Ramos (cell line): ENCODE data around the gene DHX15.
"Not testable (repeated sequence)": the region's sequence is repeated elsewhere in the genome, so short reads cannot be mapped to it uniquely, and the experiment has no call there.

ENCODE experiments used
- in situ Hi-C: fragments of 300-500 bp; cut with MboI; formaldehyde crosslinking; loops from one replicate; pipeline ENCODE4 v1.14.3; 2022; ENCODE audit warnings: low sequenced_read_pairs; ENCODE audit not compliant: unreplicated experiment

Gene DHX15

DNA sequence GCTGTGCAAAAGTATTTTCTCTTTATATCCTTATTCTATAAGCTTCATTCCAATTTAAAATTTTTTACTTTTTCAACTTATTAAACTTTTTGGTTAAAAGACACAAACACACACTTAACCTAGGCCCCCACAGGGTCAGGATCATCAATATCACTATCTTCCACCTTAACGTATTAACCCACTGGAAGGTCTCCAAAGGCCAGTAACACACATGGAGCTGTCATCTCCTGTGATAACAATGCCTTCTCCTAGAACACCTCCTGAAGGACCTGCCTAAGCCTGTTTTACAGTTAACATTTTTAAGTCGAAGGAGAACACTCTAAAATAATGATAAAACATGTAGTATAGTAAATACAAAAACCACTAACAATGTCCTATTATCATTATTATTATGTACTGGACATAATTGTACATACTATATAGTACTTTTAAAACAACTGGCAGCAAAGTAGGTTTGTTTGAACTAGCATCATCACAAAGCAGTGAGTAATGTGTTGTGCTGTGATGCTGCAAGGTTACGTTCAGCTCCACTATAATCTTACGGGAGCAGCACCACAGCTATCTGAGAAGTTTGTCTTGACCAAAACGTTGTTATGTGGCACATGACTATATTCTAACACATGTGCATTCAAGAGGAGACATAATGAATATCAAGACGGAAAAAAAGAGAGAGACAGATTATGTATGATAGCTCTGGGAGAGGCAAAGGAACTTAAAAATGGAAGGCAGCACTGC, 33.7 kb downstream of the DHX15 start:
- in situ Hi-C loops = no loop called here

DNA sequence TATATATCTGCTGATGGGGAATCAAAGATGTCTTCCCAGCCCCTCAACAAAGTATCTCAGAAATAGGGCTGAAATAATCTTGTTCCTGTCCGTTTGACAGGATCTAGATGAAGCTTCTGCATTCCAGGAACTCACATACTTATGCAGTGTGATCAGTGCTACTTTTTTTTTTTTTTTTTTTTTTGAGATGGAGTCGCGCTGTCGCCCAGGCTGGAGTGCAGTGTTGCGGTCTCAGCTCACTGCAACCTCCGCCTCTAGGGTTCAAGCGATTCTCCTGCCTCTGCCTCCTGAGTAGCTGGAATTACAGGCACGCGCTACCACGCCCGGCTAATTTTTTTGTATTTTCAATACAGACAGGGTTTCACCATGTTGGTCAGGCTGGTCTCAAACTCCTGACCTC, 36.4 kb downstream of the DHX15 start:
- in situ Hi-C loops = no loop called here

DNA sequence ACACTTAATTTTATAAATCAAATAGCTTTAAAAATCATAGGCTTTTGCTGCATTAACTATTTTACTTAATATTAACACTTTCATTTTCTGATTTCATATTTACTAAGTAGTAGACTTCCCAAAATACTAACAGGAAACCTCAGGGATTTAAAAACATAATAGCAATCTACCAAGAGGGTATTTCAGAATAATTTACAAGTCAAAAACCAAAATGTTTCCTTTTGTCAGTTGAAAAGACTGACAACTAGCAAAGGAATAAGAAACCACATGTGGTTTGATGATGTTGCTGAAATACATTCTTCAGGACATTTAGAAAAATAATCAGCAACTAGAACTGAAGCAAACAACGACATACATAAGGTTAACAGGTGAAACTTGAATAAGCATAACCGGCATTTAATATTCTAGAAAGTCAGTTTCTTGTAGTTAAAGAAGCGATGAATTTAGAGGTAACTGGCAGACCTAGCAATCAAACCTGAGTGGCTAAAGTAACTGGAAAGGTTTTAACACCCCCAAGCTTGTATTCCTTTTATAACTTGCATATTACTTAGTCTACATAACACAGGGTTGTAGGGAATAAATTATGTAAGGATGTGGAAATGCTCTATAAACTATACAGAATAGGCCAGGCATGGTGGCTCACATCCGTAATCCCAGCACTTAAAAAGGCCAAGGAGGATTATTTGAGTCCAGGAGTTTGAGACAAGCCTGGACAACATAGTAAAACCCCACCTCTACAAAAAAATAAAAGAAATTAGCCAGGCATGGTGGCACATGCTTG, 40.0 kb downstream of the DHX15 start:
- in situ Hi-C loops = no loop called here

DNA sequence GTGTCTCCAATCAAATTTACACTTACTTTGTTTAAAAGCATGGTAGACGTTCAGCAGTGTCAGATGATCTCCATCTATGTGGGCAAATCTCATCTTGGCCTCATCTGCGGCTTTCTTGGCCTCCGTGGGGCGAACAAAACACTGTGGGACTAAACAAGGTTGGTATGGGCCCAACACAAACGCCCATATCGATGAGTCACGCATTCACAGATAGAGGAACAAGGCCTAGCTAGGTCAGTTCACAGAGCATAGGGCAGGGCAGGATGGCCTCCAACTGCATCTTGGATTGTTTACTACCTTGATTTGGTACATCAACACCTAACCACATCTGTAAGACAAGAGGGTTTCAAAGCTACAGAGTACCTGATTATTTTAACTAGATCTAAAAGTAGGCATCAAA, 47.3 kb downstream of the DHX15 start:
- in situ Hi-C loops = no loop called here

DNA sequence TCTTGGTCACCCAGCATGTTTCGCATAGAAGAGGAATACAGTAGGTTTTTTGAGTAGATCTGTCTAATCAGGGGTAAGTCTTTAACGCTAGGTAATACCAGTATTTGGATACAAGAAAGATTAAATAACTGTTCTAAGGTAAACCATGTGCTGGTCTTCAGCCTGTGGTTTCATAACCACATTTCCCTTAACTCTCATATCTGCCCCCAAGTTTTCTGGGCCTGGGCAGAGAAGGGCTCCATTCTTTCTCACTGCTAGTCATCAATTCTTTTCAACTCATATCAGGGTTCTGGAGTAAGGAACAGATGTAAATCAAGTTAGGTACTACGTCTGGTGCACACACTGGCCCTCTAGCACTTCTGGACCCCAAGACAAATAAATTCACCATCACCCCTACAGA, 49.0 kb downstream of the DHX15 start:
- in situ Hi-C loops = no loop called here

DNA sequence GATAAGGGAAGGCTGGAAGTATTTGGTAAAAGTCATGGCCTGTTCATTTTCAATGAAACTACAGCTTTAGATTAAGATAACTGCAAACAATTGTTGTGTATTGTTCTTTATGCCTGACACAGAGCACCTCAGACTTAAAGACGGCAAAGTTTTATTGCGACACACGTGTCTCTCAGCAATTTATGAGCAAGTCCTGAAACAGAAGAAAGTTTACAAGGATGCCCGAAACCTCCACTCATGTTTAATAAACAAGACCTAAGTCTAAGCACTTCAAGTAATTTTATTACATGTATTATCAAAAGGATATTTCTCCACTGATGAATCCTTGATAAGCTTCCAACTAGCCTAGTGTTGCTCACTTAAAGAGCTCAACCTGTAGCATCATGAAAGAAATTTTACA, 51.0 kb downstream of the DHX15 start:
- in situ Hi-C loops = no loop called here

DNA sequence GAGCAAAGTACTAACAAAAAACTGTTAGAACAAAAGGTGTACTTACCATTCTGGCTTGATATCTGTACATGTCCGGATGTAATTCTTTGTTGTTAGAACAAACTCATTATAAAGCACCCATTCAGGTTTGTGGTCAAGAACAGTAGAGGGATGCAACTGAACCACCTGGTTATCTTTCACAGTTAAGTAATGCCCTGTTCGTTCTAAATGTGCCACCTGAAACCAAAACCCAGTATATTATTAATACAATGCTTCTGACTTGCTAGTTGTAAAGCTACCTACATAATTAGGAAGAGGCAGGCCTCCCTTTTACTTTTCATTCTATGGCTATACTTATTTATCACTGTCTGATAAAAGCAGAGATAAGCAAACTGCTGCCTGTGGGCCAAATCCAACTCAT, 54.8 kb downstream of the DHX15 start:
- in situ Hi-C loops = no loop called here

DNA sequence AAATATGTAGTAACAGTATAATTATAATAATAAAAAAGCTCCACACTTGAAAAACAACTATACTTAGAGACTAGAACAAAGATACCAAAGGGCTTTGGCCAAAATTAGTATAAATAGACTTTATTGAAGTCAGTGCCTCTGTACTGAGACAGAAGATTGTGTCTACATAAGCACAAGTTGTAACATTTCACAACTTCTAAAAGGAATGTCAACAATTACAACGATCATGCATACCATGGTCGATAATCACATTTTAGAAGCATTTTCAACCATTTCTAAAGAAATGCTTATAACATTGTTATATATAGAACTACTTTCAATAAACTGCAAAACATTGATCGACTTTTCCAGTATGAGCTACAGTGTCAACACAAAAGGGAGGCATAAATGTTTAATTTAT, 57.0 kb downstream of the DHX15 start:
- in situ Hi-C loops = no loop called here

DNA sequence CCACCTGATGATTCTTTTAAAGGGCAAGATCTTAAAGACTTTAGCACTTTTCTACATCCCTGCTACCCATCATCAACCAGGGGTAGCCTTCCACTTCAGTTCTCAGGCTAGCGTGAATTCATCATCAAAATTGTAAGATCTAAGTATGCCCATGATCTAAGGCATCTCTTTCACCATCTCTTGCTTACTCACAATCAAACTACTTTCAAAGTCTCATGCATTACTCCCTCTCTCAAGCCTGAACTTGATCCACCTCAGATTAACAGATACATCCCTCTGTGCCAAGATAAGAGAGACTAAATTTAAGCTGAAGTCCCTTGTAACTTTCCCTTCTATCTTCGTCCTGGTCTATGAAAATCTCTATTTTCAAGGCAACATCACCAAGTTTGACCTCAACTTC, 62.8 kb downstream of the DHX15 start:
- in situ Hi-C loops = no loop called here

DNA sequence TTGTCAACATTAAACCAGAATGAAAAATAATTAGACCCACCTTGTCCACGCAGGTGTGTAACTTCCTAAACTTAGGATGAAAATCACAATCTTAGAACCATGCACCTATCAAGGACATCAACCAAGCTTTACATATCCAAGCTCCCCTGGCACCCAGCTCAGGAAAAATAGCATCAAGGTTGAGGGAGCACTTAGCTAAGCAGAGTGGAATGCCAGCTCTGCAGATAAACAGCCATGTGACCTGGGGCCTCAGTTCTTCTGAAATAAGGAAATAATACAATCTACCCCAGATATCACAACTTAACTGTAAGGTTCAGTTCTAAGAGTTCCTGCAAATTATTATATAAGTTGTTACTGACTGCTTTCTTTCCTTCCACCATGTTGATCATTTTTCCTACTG, 64.7 kb downstream of the DHX15 start:
- in situ Hi-C loops = no loop called here

DNA sequence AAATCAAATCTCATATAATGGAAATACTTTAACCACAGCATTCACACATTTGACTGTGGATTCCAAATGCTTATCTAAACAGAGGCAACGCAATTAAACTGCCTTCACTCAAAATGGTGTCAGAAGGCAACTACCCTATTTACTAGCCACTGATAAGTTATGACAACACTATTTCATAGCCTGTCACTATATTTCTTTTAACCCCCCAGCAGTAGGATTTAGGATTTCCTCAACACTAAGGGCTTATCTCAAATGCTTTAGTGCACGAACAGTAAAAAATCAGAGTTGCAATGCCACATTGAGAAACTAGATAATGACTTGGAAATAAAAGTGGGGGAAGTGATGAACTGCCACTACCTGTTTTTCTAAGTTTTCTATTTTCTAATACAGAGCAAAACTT, 66.7 kb downstream of the DHX15 start:
- in situ Hi-C loops = no loop called here

DNA sequence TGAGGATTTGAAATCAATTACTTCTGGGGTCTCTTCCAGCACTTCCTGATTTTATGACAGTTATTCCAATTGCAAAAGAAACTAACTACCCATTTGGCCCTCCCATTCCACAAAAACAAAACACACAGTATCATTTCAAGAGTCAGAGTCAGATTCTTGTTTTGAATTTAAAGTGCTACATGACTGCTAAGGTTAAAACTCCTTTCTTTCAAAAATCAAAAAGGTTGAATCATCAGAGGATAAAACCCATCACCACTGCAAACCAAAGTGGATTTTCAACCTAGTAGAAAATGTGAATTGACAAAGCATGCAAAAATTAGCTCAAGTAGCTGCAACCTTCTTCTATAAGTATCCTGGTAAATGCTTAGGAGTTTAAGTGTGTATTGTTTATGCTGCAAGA, 67.4 kb downstream of the DHX15 start:
- in situ Hi-C loops = no loop called here

DNA sequence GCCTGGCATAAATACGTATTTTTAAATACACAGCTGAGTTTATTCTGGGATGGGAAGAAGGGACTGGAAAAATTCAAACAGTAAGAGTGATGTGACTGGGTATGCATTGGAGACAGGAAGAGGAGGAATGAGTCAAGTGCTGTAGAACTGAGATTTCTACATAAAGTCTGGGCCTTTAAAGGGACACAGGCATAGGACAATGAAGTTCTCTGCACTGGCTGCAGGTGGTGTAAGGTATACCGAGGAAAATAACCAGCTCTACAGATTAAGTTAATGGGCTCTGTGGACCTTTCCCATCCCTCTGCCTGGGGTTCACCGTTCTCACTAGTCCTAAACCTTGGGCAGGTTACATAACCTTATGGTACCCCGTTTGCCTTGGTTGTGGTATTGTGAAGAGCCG, 68.7 kb downstream of the DHX15 start:
- in situ Hi-C loops = no loop called here

DNA sequence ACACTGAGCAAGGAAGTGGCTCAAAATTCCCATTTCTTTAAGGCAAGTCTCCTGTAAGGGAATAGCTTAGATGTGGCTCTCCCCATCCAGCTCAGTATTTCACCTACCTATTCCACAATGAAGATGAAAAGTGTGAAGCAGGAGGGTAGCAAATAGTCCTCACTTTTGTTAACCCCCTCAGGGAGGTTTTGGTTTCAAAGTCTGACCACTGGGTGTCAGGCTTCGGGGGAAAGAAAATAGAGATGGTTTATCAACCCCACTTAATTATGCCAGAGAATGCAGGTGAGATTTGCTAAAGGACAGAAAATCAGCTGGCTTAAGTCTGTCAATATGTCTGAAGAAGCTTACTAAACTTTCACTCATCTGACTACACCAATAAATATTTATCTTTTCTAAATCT, 69.5 kb downstream of the DHX15 start:
- in situ Hi-C loops = no loop called here

DNA sequence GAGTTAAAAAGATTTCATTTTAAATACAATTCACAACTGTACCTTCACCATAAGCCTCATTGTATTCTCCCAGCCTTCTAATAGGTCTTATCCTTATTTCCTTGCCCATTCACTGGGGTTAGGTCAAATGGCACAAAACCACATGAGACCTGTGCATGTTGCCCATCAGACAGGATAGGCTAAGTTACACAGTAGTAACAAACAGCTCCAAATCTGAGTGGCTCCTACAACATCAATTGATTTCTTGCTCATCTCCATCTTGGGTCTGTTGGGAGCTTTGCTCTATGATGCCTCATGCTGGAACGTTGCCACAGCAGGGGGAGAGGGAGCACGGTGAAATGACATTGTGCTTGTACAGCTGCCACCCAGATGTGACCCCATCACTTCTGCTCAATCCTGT, 70.6 kb downstream of the DHX15 start:
- in situ Hi-C loops = no loop called here

DNA sequence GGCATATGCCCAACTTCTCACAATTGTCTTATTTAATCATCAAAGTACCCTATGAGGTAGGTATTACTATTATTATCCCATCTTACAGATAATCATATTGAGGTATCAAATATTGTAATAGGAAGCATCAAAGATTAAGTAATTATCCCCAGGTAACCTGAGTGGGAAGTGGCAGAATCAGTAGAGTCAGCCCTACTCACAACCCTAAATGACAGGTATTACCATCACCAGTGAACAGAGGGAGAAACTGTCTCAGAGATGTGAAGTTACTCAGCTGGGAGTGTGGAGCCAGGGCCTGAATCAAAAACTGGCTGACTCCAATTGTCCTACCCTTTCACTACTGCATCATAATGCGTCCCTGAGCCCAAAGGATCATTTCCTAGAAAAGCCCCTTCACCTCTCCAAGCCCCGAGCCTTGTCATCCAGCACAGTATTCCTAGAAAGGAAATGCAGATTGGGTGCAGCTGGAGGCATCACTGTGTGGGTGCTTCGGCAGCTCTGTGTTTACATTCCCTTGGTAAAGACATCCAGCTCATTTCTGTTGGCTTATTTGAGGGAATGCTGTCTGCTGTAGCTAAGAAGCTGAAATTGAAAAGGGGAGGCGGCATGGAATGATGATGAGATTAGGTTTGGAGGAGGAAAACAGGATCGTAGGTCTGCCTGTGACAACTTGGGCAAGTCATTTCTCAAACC, 72.8 kb downstream of the DHX15 start:
- in situ Hi-C loops = no loop called here

DNA sequence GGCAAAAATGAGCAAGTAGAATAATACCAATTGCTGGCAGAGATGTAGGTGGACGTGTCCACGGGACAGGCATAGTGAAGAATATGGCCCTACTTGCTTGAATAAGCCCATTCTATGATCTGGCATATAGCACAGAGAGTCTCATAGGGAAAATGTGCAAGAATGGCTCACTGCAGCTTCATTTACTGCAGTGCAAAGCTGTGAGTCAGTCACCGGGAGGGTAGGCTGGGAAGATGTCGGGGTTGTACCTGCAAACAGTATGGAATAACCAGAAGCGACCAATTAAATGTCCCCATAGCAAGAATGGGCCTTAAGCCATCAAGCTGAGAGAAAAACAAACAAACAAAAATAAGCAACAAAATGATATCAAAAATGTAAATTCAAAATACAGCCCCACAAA, 74.3 kb downstream of the DHX15 start:
- in situ Hi-C loops = no loop called here

DNA sequence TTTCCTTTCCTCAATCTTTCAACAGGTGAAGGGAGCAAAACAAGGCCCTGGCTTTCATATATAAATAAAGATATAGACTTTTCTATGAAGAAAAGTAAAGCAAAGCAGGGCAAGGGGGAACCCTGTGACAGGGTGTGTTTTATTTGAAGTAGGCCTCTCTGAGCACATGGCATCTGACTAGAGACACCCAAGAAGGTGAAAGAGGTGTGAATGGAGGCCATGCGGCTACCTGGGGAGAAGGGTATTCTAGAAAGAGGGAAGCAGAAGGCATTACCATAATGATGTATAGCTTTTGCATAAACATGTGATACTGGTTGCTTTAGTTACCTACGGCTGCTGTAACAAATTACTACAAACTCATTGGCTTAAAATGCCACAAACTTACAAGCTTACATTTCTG, 75.8 kb downstream of the DHX15 start:
- in situ Hi-C loops = no loop called here

DNA sequence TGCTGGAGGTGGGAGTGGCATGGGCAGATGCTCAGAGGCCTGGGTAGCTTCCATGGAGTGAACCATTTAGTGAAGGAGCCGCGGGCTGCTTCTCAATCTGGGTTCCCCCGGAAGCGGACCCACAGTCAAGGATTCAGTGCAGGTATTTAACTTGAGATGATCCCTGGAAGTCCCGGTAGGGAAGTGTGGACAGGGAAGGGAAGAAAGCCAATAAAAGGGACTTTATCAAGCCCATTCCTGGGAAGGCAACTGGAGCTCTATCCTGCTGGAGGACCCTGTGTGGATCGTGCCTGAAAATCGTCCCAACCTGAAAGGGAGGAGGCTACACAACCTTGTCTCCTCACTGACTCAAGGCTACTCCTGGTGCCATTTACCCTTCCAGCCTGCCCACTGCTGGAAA, 76.9 kb downstream of the DHX15 start:
- in situ Hi-C loops = no loop called here

DNA sequence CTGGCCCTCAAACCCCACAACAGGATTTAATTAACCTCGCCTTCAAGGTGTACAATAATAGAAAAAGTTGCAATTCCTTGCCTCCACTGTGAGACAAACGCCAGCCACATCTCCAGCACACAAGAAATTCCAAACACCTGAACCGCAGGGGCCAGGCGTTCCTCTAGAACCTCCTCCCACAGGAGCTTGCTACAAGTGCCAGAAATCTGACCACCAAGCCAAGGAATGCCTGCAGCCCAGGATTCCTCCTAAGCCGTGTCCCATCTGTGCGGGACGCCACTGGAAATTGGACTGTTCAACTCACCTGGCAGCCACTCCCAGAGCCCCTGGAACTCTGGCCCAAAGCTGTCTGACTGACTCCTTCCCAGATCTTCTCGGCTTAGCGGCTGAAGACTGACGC, 81.3 kb downstream of the DHX15 start:
- in situ Hi-C loops = not testable (repeated sequence)

DNA sequence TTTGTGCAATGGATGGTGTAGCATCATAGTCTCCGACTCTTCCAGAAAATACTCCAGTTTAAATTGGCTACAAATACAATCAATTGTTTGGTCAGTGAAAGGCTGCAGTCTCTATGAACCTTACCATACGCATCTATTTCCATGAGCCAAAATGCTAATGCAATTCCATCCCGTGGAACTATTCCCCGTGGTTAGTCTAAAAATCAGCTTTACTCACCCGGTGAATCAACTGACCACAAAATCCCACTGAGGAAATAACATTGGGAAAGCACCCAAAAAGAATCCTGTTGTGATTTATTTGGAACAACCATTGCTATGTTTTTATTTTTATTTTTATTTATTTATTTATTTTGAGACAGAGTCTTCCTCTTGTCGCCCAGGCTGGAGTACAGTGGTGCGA, 87.1 kb downstream of the DHX15 start:
- in situ Hi-C loops = no loop called here
